VCaP (cell line): ENCODE data around the gene TRIM56.
A peak's percentile ranks its signal among the peaks of the same experiment; 100 is the strongest.
"Not testable (repeated sequence)": the region's sequence is repeated elsewhere in the genome, so short reads cannot be mapped to it uniquely, and the experiment has no call there.

ENCODE experiments used
- H3K27ac ChIP-seq: fragments of 450-650 bp; 2 replicates; pipeline ENCODE4 v1.5.1; 2017
- CTCF ChIP-seq: fragments of 450-650 bp; conservative IDR thresholded peaks from 2 replicates; pipeline ENCODE4 v1.5.1; 2017; ENCODE audit warnings: mild to moderate bottlenecking, moderate library complexity

Gene TRIM56

GRCh38 chr7:101066141-101066832, 19.0 kb upstream of the TRIM56 start:
- H3K27ac ChIP-seq = no peak overlapping the region
- no peak for TF ChIP-seq CTCF

GRCh38 chr7:101066833-101067177, 18.5 kb upstream of the TRIM56 start:
- no peak overlapping the region for H3K27ac ChIP-seq
- no peak for TF ChIP-seq CTCF

- no peak overlapping the region for H3K27ac ChIP-seq
- no peak for TF ChIP-seq CTCF
These were observed 16.9 kb upstream of the TRIM56 start for GRCh38 chr7:101068401-101068800.

GRCh38 chr7:101071362-101072104, 13.7 kb upstream of the TRIM56 start:
- not testable (repeated sequence) for H3K27ac ChIP-seq

- no peak overlapping the region for H3K27ac ChIP-seq
- no peak for TF ChIP-seq CTCF
These were observed 9.6 kb upstream of the TRIM56 start for GRCh38 chr7:101075646-101076045.

GRCh38 chr7:101076183-101076582, 9.1 kb upstream of the TRIM56 start:
- H3K27ac ChIP-seq = not testable (repeated sequence)

- H3K27ac ChIP-seq = no peak overlapping the region
- TF ChIP-seq CTCF = peak; percentile 98
These were observed 7.8 kb upstream of the TRIM56 start for GRCh38 chr7:101077303-101078086.

- no peak overlapping the region for H3K27ac ChIP-seq
- no peak for TF ChIP-seq CTCF
These were observed 3.8 kb upstream of the TRIM56 start for GRCh38 chr7:101081432-101081831.
